Mesothelial cell of epicardium (in vitro differentiated cells): ENCODE data around the gene CYP26A1. TPM values are rescaled to one million over a fixed set of nuclear protein-coding genes. Genes with fewer than 3 reads are reported as not detected.
A peak's percentile ranks its signal among the peaks of the same experiment; 100 is the strongest.

Experiments used
- DNase-seq, 2 experiments: peaks; one replicate each; pipeline ENCODE4 v3.0.0; 2021; ENCODE audit warnings: low spot score in 2 of 2; ENCODE audit not compliant: unreplicated experiment in 2 of 2
- H3K27ac Mint-ChIP-seq: 2 replicates; pipeline ENCODE4 v1.8.0; 2021; ENCODE audit warnings: mixed read lengths
- H3K27me3 Mint-ChIP-seq: 2 replicates; pipeline ENCODE4 v1.8.0; 2021; ENCODE audit warnings: low read depth, mixed read lengths
- H3K36me3 Mint-ChIP-seq: 2 replicates; pipeline ENCODE4 v1.8.0; 2021; ENCODE audit warnings: mixed read lengths
- H3K4me1 Mint-ChIP-seq: 2 replicates; pipeline ENCODE4 v1.8.0; 2021; ENCODE audit warnings: mixed read lengths
- H3K4me3 Mint-ChIP-seq: 2 replicates; pipeline ENCODE4 v1.8.0; 2021; ENCODE audit warnings: mild to moderate bottlenecking, moderate library complexity, mixed read lengths
- H3K9me3 Mint-ChIP-seq: 2 replicates; pipeline ENCODE4 v1.8.0; 2021; ENCODE audit warnings: mixed read lengths
- total RNA-seq: library from RNA; stranded (reverse); gene quantifications from 3 replicates; pipeline ENCODE4 v1.2.1, GENCODE V29; 2021
- TF ChIP-seq, protein P1 (sequence below): fragments of 200-600 bp; sonication (generic); IDR thresholded peaks from one replicate; pipeline ENCODE4 v1.5.0; 2021; ENCODE audit warnings: antibody characterized with exemption; ENCODE audit not compliant: unreplicated experiment

Gene CYP26A1
- total RNA-seq, 1 donor from 2014 or later = 76.0 TPM

DNA sequence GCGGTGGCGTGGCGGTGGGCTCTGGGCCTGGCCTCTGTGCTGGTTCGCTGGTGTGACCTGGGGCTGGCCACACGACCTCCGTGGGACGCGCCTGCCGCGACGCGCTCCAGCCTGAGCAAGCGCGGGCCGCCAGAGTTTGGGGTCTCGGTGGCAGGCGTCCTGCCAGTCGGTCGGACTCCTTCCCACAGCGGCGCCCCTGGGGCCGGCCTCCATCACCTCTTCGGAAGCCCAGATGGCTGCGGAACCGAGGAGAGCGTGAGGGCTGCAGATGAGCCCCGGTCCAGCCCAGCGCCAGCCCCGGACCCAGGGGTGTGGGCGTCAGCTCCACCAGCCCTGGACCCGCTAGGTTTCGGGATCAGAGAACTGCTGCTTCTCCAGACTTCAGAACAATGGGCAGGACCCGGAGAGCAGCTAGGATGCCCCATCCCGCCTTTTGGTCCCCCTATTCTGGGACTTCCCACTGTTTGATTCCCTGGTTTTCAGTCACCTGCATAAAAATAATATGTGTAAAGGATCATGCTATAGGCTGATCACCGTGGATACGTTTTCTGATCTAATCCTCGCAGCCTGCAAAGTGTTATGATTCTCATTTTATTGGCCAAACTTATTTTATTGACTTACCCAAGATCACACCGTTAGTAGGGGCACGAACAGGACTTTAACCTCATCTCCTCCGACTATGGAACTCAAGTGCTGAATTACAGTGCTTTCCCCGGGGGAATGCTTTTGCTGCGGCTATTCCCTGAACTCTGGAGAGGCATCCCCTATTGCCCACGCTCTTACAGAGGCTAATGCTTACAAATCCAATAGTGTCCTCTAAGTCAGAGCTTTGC, 10.3 kb upstream of the CYP26A1 start:
- Mint-ChIP-seq H3K4me1 (peaks cover 22% of the 10 kb centered on the region), H3K27ac (no peak overlapping the region), H3K27me3 (peaks cover 84% of the 10 kb centered on the region), H3K9me3 (no peaks in the 10 kb centered on the region), H3K4me3 (peak overlapping the region; percentile 23), H3K36me3 (peaks cover 14% of the 10 kb centered on the region)
- TF ChIP-seq, protein P1, sequence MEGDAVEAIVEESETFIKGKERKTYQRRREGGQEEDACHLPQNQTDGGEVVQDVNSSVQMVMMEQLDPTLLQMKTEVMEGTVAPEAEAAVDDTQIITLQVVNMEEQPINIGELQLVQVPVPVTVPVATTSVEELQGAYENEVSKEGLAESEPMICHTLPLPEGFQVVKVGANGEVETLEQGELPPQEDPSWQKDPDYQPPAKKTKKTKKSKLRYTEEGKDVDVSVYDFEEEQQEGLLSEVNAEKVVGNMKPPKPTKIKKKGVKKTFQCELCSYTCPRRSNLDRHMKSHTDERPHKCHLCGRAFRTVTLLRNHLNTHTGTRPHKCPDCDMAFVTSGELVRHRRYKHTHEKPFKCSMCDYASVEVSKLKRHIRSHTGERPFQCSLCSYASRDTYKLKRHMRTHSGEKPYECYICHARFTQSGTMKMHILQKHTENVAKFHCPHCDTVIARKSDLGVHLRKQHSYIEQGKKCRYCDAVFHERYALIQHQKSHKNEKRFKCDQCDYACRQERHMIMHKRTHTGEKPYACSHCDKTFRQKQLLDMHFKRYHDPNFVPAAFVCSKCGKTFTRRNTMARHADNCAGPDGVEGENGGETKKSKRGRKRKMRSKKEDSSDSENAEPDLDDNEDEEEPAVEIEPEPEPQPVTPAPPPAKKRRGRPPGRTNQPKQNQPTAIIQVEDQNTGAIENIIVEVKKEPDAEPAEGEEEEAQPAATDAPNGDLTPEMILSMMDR = no peak
- no peak for DNase-seq

DNA sequence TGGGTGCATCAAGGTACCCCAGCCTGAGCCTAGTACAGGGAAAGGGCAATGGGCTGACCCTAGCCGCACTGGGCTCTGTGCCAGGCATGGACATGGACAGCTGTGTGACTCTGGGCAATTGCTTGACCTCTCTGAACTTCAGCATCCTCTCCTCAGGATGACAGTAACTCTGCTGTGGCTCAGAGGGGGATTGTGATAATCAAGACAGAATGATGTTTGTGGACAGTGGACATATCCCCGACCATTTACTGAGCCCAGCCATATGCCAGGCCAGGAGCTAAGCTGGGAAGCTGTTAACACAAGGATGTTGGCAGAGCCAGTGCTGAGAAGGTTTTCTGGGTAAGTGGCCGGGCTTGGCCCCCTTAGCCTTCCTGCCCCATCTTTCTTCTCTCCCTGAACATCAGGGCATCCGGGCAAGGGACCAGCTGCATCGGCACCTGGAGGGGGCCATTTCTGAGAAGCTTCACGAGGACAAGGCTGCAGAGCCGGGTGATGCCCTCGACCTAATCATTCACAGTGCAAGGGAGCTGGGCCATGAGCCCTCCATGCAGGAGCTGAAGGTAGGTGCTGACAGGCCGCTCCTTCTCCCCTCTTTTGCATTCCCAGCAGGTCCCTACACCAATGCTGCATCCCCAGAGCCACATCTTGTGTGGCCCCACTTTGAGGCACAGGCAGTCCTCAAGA, 9.6 kb upstream of the CYP26A1 start:
- H3K36me3 Mint-ChIP-seq = peaks cover 12% of the 10 kb centered on the region
- peaks cover 86% of the 10 kb centered on the region for H3K27me3 Mint-ChIP-seq
- H3K4me1 Mint-ChIP-seq = peaks cover 26% of the 10 kb centered on the region

GRCh38 chr10:93064874-93065660, 8.6 kb upstream of the CYP26A1 start:
- no peak for DNase-seq
- no peak overlapping the region for H3K27ac Mint-ChIP-seq
- H3K27me3 Mint-ChIP-seq = peaks cover 85% of the 10 kb centered on the region
- TF ChIP-seq, protein P1 = no peak
- peak overlapping the region; percentile 67 for H3K4me3 Mint-ChIP-seq
- H3K9me3 Mint-ChIP-seq = no peaks in the 10 kb centered on the region
- peaks cover 3% of the 10 kb centered on the region for H3K36me3 Mint-ChIP-seq
- peaks cover 23% of the 10 kb centered on the region for H3K4me1 Mint-ChIP-seq

More for the DNA sequence above, 9.6 kb upstream of the CYP26A1 start:
- H3K27ac Mint-ChIP-seq = no peak overlapping the region
- DNase-seq = no peak
- H3K9me3 Mint-ChIP-seq = no peaks in the 10 kb centered on the region
- TF ChIP-seq, protein P1 = no peak
- H3K4me3 Mint-ChIP-seq = no peak overlapping the region

GRCh38 chr10:93065675-93066543, 7.8 kb upstream of the CYP26A1 start:
- Mint-ChIP-seq H3K27ac (no peak overlapping the region), H3K4me3 (peak overlapping the region; percentile 67), H3K9me3 (no peaks in the 10 kb centered on the region), H3K4me1 (peaks cover 27% of the 10 kb centered on the region), H3K36me3 (peaks cover 2% of the 10 kb centered on the region), H3K27me3 (peaks cover 88% of the 10 kb centered on the region)
- DNase-seq = no peak
- TF ChIP-seq, protein P1 = no peak

DNA sequence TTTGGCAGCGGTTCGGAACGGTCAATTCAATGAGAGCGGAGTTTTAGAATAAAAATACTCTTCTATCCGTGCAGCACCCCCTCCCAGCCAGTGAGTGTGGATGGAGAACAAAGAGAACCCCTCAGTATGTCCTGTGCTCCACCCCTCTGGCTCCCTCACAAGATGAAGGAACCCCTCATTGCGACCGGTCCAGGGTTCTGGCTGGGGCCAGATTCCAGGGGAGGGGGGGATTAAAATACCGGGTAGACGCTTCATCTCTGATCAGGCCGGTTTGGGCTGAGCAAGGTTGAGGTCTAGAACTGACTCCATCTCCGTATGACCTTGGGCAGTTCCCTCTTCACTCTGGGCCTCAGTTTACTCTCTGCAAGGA, 7.2 kb upstream of the CYP26A1 start:
- Mint-ChIP-seq H3K27me3 (peaks cover 88% of the 10 kb centered on the region), H3K36me3 (peaks cover 2% of the 10 kb centered on the region), H3K9me3 (no peaks in the 10 kb centered on the region), H3K4me1 (peaks cover 31% of the 10 kb centered on the region), H3K4me3 (peak overlapping the region; percentile 44), H3K27ac (no peak overlapping the region)
- TF ChIP-seq, protein P1 = no peak
- DNase-seq = no peak
